Tibial artery (tissue), 4 donors: Measurements from ENCODE around the gene EIF2D.

Experiments used
- DNase-seq, 2 donors: peaks; one replicate each; pipeline ENCODE4 v3.0.0-alpha.2; 2019
- H3K27ac ChIP-seq, 2 donors: fragments of 200-600 bp; sonication (generic) in 1 of 2; 1 replicate in 1 of 2; 2 replicates in 1 of 2; pipeline ENCODE4 v1.5.1; 2018 to 2019; ENCODE audit warnings: mild to moderate bottlenecking in 1 of 2
- H3K27me3 ChIP-seq, 2 donors: fragments of 200-600 bp; sonication (generic) in 1 of 2; one replicate each; pipeline versions ENCODE4 v1.5.1 to v1.6.0; 2016 to 2019
- H3K36me3 ChIP-seq, 3 donors: fragments of 200-600 bp; sonication (generic) in 2 of 3; one replicate each; pipeline ENCODE4 v1.5.1; 2016 to 2019; ENCODE audit warnings: mild to moderate bottlenecking in 2 of 3
- H3K4me1 ChIP-seq, 4 donors: fragments of 200-600 bp; sonication (generic) in 2 of 4; 1 replicate in 3 of 4; 2 replicates in 1 of 4; pipeline ENCODE4 v1.5.1; 2016 to 2019
- H3K4me3 ChIP-seq, 2 donors: fragments of 200-600 bp; sonication (generic) in 1 of 2; 1 replicate in 1 of 2; 2 replicates in 1 of 2; pipeline ENCODE4 v1.5.1; 2018 to 2019; ENCODE audit warnings: mild to moderate bottlenecking in 2 of 2
- H3K9me3 ChIP-seq, 3 donors: fragments of 200-600 bp; sonication (generic) in 1 of 3; one replicate each; pipeline ENCODE4 v1.5.1; 2016 to 2019
- CTCF ChIP-seq, 2 experiments: fragments of 200-600 bp in 1 of 2; fragments of 450-650 bp in 1 of 2; IDR thresholded peaks; one replicate each; pipeline ENCODE4 v1.5.1; 2017 to 2019; ENCODE audit warnings: antibody characterized with exemption in 2 of 2, mild to moderate bottlenecking in 1 of 2, moderate library complexity in 1 of 2
- intact Hi-C: fragments of 100-400 bp; cut with DNase I; formaldehyde crosslinking; loops from one replicate; pipeline ENCODE4 v1.15.0; 2023; ENCODE audit warnings: low total_unique reads

The EIF2D gene

GRCh38 chr1:206544562-206545257 lies 67.6 kb downstream of the EIF2D start:
- Histone ChIP-seq H3K9me3 (no peaks in the 10 kb centered on the region), H3K4me3 (no peak overlapping the region), H3K27me3 (no peaks in the 10 kb centered on the region), H3K27ac (no peak overlapping the region), H3K36me3 (no peaks in the 10 kb centered on the region), H3K4me1 (peaks cover 0 to 24% (median 21%) of the 10 kb centered on the region in 4 donors)
- peak; percentile 68 to 87 for TF ChIP-seq CTCF (IDR thresholded peaks at IDR 0.05)
- peak; percentile 58 to 77 for DNase-seq
- intact Hi-C loops, result loop anchor here (5.0 kb wide), 2 partner anchors 38 to 57 kb away; no protein-coding TSS in a partner anchor
